Measurements from ENCODE around the gene CYP11A1.

CYP11A1 gene

GRCh38 chr15:74302821-74303359, 64.6 kb downstream of the CYP11A1 start:
- peaks cover 82% of the 10 kb centered on the region for H3K27me3 Mint-ChIP-seq
- CTCF ChIA-PET = interaction anchor here (0.9 to 1.6 kb wide), 3 partner anchors 19 to 180 kb away, joined by 3 to 4 read pairs (median 3); no protein-coding TSS in a partner anchor
- H3K4me1 Mint-ChIP-seq = no peaks in the 10 kb centered on the region
- no peak overlapping the region for H3K4me3 Mint-ChIP-seq
- no peak overlapping the region for H3K27ac Mint-ChIP-seq
- no peaks in the 10 kb centered on the region for H3K36me3 Mint-ChIP-seq
- no peaks in the 10 kb centered on the region for H3K9me3 Mint-ChIP-seq
- peak; percentile 63 for DNase-seq

GRCh38 chr15:74301583-74302361, 65.7 kb downstream of the CYP11A1 start:
- CTCF ChIA-PET = interaction anchor here (1.2 kb wide), 3 partner anchors 13 to 351 kb away, joined by 3 read pairs; no protein-coding TSS in a partner anchor
- no peaks in the 10 kb centered on the region for H3K36me3 Mint-ChIP-seq
- no peak for DNase-seq
- no peaks in the 10 kb centered on the region for H3K4me1 Mint-ChIP-seq
- no peaks in the 10 kb centered on the region for H3K9me3 Mint-ChIP-seq
- peaks cover 87% of the 10 kb centered on the region for H3K27me3 Mint-ChIP-seq
- H3K27ac Mint-ChIP-seq = no peak overlapping the region
- no peak overlapping the region for H3K4me3 Mint-ChIP-seq

GRCh38 chr15:74300057-74300795, 67.2 kb downstream of the CYP11A1 start:
- CTCF ChIA-PET = interaction anchor here (1.2 kb wide), 2 partner anchors 15 to 22 kb away, joined by 3 read pairs; no protein-coding TSS in a partner anchor
- no peaks in the 10 kb centered on the region for H3K9me3 Mint-ChIP-seq
- H3K4me1 Mint-ChIP-seq = no peaks in the 10 kb centered on the region
- H3K27me3 Mint-ChIP-seq = peaks cover 81% of the 10 kb centered on the region
- DNase-seq = no peak
- H3K36me3 Mint-ChIP-seq = no peaks in the 10 kb centered on the region
- no peak overlapping the region for H3K27ac Mint-ChIP-seq
- H3K4me3 Mint-ChIP-seq = no peak overlapping the region

- no peak for DNase-seq
- CTCF ChIA-PET = interaction anchor here (0.7 to 1.0 kb wide), 2 partner anchors 11 to 136 kb away, joined by 3 read pairs; no protein-coding TSS in a partner anchor
- Mint-ChIP-seq H3K27me3 (peaks cover 62% of the 10 kb centered on the region), H3K4me3 (no peak overlapping the region), H3K4me1 (no peaks in the 10 kb centered on the region), H3K36me3 (no peaks in the 10 kb centered on the region), H3K27ac (no peak overlapping the region), H3K9me3 (no peaks in the 10 kb centered on the region)
These were observed 69.6 kb downstream of the CYP11A1 start for GRCh38 chr15:74297887-74298286.

- DNase-seq = no peak
- H3K27me3 Mint-ChIP-seq = peaks cover 50% of the 10 kb centered on the region
- H3K27ac Mint-ChIP-seq = no peak overlapping the region
- H3K4me1 Mint-ChIP-seq = no peaks in the 10 kb centered on the region
- H3K4me3 Mint-ChIP-seq = no peak overlapping the region
- CTCF ChIA-PET = no interaction called here
- no peaks in the 10 kb centered on the region for H3K9me3 Mint-ChIP-seq
- H3K36me3 Mint-ChIP-seq = no peaks in the 10 kb centered on the region
These were observed 71.6 kb downstream of the CYP11A1 start for GRCh38 chr15:74295800-74296199.

- CTCF ChIA-PET = no interaction called here
- H3K36me3 Mint-ChIP-seq = no peaks in the 10 kb centered on the region
These were observed 73.4 kb downstream of the CYP11A1 start for GRCh38 chr15:74294010-74294409.

GRCh38 chr15:74293021-74293810, 74.2 kb downstream of the CYP11A1 start:
- H3K9me3 Mint-ChIP-seq = no peaks in the 10 kb centered on the region
- CTCF ChIA-PET = no interaction called here
- H3K4me1 Mint-ChIP-seq = no peaks in the 10 kb centered on the region
- peaks cover 42% of the 10 kb centered on the region for H3K27me3 Mint-ChIP-seq
- no peak overlapping the region for H3K27ac Mint-ChIP-seq
- no peak overlapping the region for H3K4me3 Mint-ChIP-seq
- H3K36me3 Mint-ChIP-seq = no peaks in the 10 kb centered on the region
- no peak for DNase-seq

More at GRCh38 chr15:74294010-74294409, 73.4 kb downstream of the CYP11A1 start:
- Mint-ChIP-seq H3K9me3 (no peaks in the 10 kb centered on the region), H3K27ac (no peak overlapping the region), H3K4me3 (no peak overlapping the region), H3K27me3 (peaks cover 43% of the 10 kb centered on the region), H3K4me1 (no peaks in the 10 kb centered on the region)
- no peak for DNase-seq

- Mint-ChIP-seq H3K27me3 (peaks cover 31% of the 10 kb centered on the region), H3K9me3 (no peaks in the 10 kb centered on the region), H3K4me3 (no peak overlapping the region), H3K4me1 (no peaks in the 10 kb centered on the region), H3K27ac (peak overlapping the region; percentile 1), H3K36me3 (no peaks in the 10 kb centered on the region)
- peak; percentile 91 for DNase-seq
- CTCF ChIA-PET = no interaction called here
These were observed 76.1 kb downstream of the CYP11A1 start for GRCh38 chr15:74291101-74292071.

GRCh38 chr15:74290645-74291044, 76.8 kb downstream of the CYP11A1 start:
- no peaks in the 10 kb centered on the region for H3K36me3 Mint-ChIP-seq
- H3K4me1 Mint-ChIP-seq = no peaks in the 10 kb centered on the region
- no peaks in the 10 kb centered on the region for H3K9me3 Mint-ChIP-seq
- CTCF ChIA-PET = no interaction called here
- no peak overlapping the region for H3K27ac Mint-ChIP-seq
- peaks cover 34% of the 10 kb centered on the region for H3K27me3 Mint-ChIP-seq
- no peak overlapping the region for H3K4me3 Mint-ChIP-seq
- no peak for DNase-seq

- CTCF ChIA-PET = interaction anchor here (1.9 kb wide), 1 partner anchor 18 kb away, joined by 7 read pairs; no protein-coding TSS in a partner anchor
- Mint-ChIP-seq H3K9me3 (no peaks in the 10 kb centered on the region), H3K4me3 (no peak overlapping the region), H3K27me3 (peaks cover 30% of the 10 kb centered on the region), H3K36me3 (no peaks in the 10 kb centered on the region), H3K4me1 (no peaks in the 10 kb centered on the region), H3K27ac (no peak overlapping the region)
- no peak for DNase-seq
These were observed 77.8 kb downstream of the CYP11A1 start for GRCh38 chr15:74289671-74290070.

Measured in activated naive CD4-positive, alpha-beta T cell treated with anti-CD3 and anti-CD28 coated beads, Interleukin-2, amount 10 ng/mL, durations not matched to agents 7 days and 5 days (primary cell).